GM21390 (cell line): ENCODE data around the gene IL16.

ENCODE experiments used
- ATAC-seq: cut with Tn5 transposase; IDR thresholded peaks from one replicate; pipeline ENCODE4 v1.9.1; 2021; ENCODE audit not compliant: unreplicated experiment

The IL16 gene

DNA sequence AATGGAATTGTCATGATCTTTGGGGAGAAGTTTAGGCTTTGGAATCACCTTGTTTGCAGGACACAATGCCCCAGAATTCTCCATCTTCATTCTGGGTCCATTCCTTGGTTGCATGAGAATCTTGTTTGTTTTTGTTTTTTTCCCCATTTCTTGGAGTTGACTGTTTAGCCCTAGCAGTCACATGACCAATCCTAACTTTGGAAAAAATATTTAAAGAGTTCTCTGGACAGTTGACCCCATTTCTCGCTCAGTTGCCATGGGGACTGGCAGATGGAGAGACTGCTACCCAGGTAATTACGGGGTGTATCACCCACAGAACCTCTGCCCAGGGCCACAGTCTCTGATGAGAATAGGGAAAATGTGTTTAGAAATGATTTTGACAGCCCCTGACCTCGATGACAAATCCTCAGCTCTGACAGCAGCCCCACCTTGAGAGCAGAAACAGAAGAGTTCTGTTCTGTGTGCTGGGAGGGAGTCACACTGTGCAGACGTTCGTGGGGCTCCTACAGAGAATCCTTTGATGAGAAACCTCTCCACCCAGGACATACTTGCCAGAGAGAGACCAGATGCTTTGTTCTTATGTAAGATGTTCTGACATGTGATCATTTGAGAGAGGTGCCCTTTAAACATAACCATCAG is 57.7 kb downstream of the IL16 start:
- ATAC-seq, result no peak

DNA sequence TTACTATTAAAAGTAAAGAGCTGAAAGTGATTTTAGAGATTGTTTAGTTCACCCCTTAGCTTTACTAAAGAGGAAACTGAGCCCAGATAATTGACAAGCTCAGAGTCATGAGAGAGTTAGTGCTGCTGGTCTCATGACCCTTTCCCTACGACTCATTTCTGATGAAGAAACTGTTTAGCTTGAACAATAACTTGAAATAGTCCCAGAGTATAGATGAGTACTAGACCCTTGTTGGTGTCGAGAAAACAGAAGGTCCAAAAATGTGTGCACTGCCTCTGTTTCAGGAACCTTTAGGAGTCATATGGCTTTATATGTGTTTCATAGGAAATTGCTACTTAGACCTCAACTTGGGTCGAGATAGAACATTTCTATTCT is 58.2 kb downstream of the IL16 start:
- no peak for ATAC-seq

DNA sequence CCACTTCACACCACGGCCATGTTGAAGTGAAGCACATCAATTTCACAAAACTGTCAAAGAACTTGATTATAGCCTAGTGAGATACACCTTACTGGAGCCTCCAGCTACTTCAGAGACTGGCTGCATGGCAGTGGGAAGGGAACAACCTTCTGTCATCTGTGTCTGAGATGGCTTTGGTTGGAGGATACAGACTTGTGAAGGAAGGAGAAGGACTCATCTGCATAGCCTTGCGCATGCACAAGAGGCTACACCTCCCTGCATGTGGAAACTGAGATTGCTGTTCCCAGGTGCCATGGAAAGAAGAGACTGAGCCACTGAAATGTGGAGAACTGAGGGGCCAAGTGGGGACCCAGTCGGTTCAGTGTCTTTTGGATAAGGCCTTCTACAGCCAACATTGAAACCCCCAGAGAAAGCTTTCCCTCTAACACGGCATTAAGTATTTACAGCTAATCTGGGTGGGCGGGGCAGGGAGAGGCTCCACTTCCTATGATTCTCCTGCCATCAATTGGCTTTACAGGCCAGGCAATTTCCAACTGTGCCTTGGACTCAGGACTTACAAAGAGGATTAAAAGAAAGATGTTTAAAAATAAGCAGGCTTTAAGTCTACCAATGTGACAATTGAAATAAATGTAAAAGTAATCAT is 58.8 kb downstream of the IL16 start:
- ATAC-seq, result no peak

DNA sequence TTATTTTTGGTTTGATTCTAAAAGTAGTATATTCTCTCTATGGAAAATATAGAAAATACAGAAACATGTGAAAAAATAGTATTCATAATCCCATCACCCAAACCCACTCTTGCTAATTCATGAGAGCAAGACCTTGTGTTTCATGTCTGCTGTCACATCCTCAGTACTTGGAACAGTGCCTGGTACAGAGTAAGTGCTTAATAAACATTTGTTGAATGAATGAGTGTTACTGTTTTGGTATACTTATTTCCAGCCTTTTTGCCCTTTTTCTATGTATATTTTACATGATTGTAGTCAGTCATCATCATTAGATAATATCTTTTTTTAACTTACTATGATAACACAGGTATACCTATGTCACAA is 59.3 kb downstream of the IL16 start:
- no peak for ATAC-seq

GRCh38 chr15:81256916-81257315 is 60.2 kb downstream of the IL16 start:
- no peak for ATAC-seq

- ATAC-seq, result no peak
These were observed 60.8 kb downstream of the IL16 start for GRCh38 chr15:81257435-81257834.

- no peak for ATAC-seq
These were observed 61.8 kb downstream of the IL16 start for GRCh38 chr15:81258455-81258854.

DNA sequence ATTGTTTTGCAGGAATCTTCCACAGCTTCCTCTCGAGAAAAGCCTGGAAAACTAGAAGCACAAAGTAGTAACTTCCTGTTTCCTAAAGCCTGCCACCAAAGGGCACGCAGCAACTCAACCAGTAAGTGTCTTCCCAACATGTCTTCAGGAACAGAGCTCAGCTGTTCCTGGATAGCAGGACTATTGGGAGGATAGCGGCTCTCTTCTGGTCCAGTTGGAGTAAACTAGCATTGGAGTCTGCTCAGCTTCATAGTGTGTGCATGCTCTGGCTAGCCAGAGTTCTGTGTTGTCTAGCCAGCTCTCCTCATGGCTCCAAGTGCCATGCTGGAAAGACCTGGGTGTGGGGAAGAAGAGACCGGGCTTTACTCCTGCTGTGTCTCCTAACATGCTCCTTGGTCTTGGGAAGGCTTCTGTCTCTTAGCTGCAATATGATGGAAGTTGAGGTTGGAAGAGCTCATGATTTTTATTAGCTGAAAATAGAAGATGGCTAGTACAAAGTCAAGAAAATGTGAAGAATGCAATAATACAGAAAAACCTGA is 63.1 kb downstream of the IL16 start:
- ATAC-seq, result no peak

- ATAC-seq, result no peak
These were observed 64.6 kb downstream of the IL16 start for GRCh38 chr15:81261172-81261811.

- ATAC-seq, result no peak
These were observed 66.8 kb downstream of the IL16 start for GRCh38 chr15:81263477-81263876.

GRCh38 chr15:81264072-81264857 is 67.6 kb downstream of the IL16 start:
- no peak for ATAC-seq

DNA sequence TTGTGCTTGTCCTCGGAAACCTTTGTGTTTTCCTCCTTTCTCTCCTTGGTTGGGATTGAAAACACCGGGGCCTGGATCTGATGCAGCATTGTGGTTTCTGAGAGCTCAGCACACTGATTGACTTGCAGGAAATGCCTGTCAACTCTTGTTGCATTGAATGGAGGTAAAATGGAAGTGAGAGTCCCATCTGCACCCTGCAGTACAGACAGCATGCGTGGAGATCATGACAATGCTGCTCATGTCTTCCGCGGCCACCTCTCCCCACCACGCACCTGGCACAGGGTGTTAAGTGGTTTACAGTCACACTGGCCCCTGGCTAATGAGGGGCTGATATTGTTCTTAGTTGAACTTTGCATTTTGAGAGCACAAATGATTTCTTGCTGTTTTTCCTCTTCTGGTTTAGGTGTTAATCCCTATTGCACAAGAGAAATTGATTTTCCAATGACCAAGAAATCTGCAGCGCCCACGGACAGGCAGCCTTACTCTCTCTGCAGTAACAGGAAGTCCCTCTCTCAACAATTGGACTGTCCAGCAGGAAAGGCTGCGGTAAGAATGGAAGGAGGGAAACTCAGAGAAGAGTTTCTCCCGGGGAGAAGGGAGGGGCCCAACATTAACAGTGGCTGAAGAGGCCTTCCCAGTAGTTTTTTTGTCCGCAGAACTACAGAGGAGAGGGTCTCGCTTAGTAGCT is 68.7 kb downstream of the IL16 start:
- peak; percentile 8 for ATAC-seq

GRCh38 chr15:81265944-81266775 is 69.5 kb downstream of the IL16 start:
- peak; percentile 88 for ATAC-seq

DNA sequence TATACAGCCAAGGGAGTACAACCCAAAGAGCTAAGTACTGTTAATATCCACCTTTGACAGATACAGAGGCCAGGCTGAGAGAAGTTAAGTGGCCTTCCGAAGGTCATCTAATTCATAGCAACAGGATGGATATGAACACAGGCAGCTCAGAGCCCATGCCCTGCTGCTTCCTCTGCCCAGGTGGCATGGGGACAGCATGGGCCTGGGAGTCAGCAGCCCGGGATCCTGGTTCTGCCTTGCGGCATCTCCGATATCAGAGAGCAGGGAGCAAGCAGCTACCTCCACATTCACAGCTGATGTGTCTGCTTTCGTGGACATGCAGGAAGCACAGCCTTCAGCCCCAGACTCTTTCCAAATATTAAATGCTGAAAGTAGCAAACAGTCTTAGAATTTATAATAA is 71.7 kb downstream of the IL16 start:
- no peak for ATAC-seq

- no peak for ATAC-seq
These were observed 72.4 kb downstream of the IL16 start for GRCh38 chr15:81268881-81269601.

- no peak for ATAC-seq
These were observed 73.5 kb downstream of the IL16 start for GRCh38 chr15:81270188-81270587.

DNA sequence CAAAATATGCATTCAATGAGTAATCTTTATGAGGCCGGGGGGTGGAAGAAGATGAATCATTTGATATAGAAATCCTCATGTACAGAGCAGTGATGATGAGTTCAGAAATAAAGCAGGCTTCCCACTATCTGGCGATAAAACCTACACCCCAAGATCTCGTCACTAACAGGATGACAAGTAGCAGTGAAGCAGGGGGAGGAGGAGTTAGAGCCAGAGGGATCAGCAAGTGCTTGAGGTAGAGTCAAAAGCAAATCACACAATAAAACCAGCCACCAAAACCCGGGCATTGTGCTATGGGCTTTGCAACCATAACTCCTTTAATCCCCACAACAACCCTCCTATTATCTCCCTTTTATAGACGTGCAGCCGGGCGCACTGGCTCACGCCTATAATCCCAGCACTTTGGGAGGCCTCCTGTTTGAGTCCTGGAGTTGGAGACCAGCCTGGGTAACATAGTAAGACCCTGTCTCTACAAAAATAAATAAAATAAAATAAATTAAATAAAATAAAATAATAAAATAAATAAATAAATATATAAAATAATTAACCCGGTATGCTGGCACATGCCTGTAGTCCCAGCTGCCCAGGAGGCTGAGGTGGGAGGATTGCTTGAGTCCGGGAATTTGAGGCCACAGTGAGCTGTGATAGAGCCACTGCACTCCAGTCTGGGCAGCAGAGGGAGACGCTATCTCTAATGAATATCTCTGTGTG is 74.3 kb downstream of the IL16 start:
- ATAC-seq, result no peak

DNA sequence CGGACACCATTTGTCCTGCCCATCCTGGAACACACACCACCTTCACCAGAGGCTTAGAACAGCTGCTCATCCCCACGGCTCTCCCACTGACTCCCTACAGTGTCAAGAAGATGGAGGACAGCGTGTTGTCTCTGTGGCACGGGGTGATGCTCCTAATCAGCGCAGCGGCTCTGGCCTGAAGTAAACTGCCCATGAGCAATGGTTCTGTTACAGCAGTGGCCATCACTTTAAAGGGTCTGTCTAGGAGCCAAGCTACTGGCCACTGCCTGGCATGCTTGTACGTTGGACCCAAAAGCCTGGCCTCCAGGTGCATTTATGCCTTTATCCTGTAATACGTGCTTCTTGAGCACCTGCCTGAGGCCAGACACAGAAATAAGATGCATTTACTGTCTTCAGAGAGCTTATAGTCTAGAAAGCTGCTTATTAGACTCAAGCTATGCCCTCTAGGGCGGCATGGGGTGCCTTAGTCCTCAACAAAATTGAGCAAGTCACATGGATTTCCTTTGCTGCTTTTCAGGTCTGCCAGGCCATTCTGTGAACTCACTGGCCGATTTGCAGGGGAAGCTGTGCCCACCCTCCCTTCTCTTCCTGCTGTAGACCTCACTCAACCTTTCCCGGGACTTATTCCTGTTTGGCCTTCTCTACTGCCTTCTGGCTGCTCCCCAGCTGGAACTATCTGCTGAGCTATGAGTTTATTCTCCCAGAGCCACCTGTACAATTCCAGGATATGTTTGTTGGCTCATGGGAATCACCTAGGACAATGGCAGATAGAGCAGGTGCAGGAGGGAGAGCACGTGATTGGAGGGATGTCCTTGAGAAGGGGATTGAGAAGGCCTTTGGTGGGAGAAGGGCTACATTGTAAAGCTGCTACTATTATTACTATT is 75.3 kb downstream of the IL16 start:
- ATAC-seq, result no peak
